Endothelial cell of umbilical vein (primary cell): ENCODE measurements around the gene DQX1. TPM values are rescaled to one million over a fixed set of nuclear protein-coding genes. Genes with fewer than 3 reads are reported as not detected.

Source experiments
- BruUV-seq: library from RNA; stranded (reverse); fragments of 400-500 nt; replicated peaks from 2 replicates; lab custom pipeline; 2021; lab: Mats Ljungman, UMichigan
- CTCF ChIA-PET: fragments of 300-600, 350-600 bp; sonication (Branson Sonifier 250); formaldehyde crosslinking; loops from one replicate; lab custom pipeline; 2021; ENCODE audit warnings: antibody characterized with exemption, inconsistent platforms; lab: Charles Lee
- POLR2A ChIA-PET: fragments of 300-600, 350-600 bp; sonication (Branson Sonifier 250); formaldehyde crosslinking; loops from one replicate; lab custom pipeline; 2021; ENCODE audit warnings: antibody characterized with exemption, inconsistent platforms; lab: Charles Lee
- DNase-seq: peaks from one replicate; pipeline ENCODE4 v3.0.0-alpha.2; 2011; ENCODE audit warnings: low read depth, low spot score
- FAIRE-seq: peaks from 2 replicates; lab custom pipeline; 2011; peaks lifted over from hg19 to GRCh38; lab: Jason Lieb, UNC
- H2AFZ ChIP-seq: 2 replicates; pipeline ENCODE4 v1.6.0; 2012; ENCODE audit warnings: low read depth, low read length, control low read depth, inconsistent platforms
- H3K27ac ChIP-seq: 2 replicates; pipeline ENCODE4 v1.5.1; 2011; ENCODE audit warnings: low read depth, mild to moderate bottlenecking, control low read depth, low read length, moderate library complexity; ENCODE audit not compliant: insufficient read depth
- H3K27me3 ChIP-seq, 2 experiments: 2 replicates each; pipeline versions ENCODE4 v1.6.0 to v1.6.1; 2011; ENCODE audit warnings: low read length in 2 of 2, mixed read lengths in 1 of 2; ENCODE audit not compliant: control insufficient read depth in 2 of 2, insufficient read depth in 2 of 2
- H3K36me3 ChIP-seq, 2 experiments: 2 replicates in 1 of 2; 3 replicates in 1 of 2; pipeline ENCODE4 v1.5.1; 2011; ENCODE audit warnings: low read length in 2 of 2, mild to moderate bottlenecking in 1 of 2, moderate library complexity in 1 of 2; ENCODE audit not compliant: control insufficient read depth in 2 of 2, insufficient read depth in 2 of 2; ENCODE audit errors: extremely low read depth in 1 of 2
- H3K4me1 ChIP-seq: 3 replicates; pipeline ENCODE4 v1.5.1; 2011; ENCODE audit warnings: mild to moderate bottlenecking, low read length; ENCODE audit not compliant: control insufficient read depth, insufficient read depth; ENCODE audit errors: extremely low read depth
- H3K4me2 ChIP-seq: 2 replicates; pipeline ENCODE4 v1.6.1; 2011; ENCODE audit warnings: low read length, control low read depth, mixed read lengths; ENCODE audit not compliant: insufficient read depth
- H3K4me3 ChIP-seq, 3 experiments: fragments of 200-600 bp in 1 of 3; sonication (generic), shearing (Covaris generic) in 1 of 3; replicated peaks in 1 of 3; 2 replicates each; pipeline ENCODE4 v1.5.1; 2011 to 2016; ENCODE audit warnings: control low read depth in 3 of 3, low read length in 3 of 3, mild to moderate bottlenecking in 2 of 3, inconsistent platforms in 1 of 3, low read depth in 1 of 3, moderate library complexity in 1 of 3; ENCODE audit not compliant: insufficient read depth in 1 of 3
- H3K79me2 ChIP-seq: 2 replicates; pipeline ENCODE4 v1.6.0; 2012; ENCODE audit warnings: low read length, inconsistent platforms; ENCODE audit not compliant: control insufficient read depth, insufficient read depth
- H3K9ac ChIP-seq: replicated peaks from 2 replicates; pipeline ENCODE3; 2011; ENCODE audit warnings: low read length, control low read depth; ENCODE audit not compliant: insufficient read depth; ENCODE audit errors: extremely low read depth
- H3K9me1 ChIP-seq: replicated peaks from 3 replicates; pipeline ENCODE4 v1.6.0; 2011; ENCODE audit warnings: mild to moderate bottlenecking, low read length; ENCODE audit not compliant: control insufficient read depth, insufficient read depth; ENCODE audit errors: extremely low read depth
- H3K9me3 ChIP-seq: replicated peaks from 2 replicates; pipeline ENCODE4 v1.5.1; 2012; ENCODE audit warnings: low read length, inconsistent platforms; ENCODE audit not compliant: control insufficient read depth, insufficient read depth
- H4K20me1 ChIP-seq: replicated peaks from 2 replicates; pipeline ENCODE3; 2011; ENCODE audit warnings: mild to moderate bottlenecking, low read length; ENCODE audit not compliant: control insufficient read depth, insufficient read depth; ENCODE audit errors: extremely low read depth
- CTCF ChIP-seq, 2 donors: IDR thresholded peaks; 1 replicate in 1 of 2; 2 replicates in 1 of 2; pipeline ENCODE4 v1.5.1; 2011; ENCODE audit warnings: low read length in 2 of 2, mild to moderate bottlenecking in 2 of 2, moderate library complexity in 2 of 2, control low read depth in 1 of 2, inconsistent platforms in 1 of 2, low read depth in 1 of 2; ENCODE audit not compliant: insufficient read depth in 1 of 2; ENCODE audit errors: extremely low read depth in 1 of 2
- EZH2 ChIP-seq: IDR thresholded peaks from 2 replicates; pipeline ENCODE4 v1.6.1; 2012; ENCODE audit warnings: borderline replicate concordance, low read depth, mild to moderate bottlenecking, moderate library complexity, low read length, inconsistent platforms; ENCODE audit not compliant: severe bottlenecking
- FOS ChIP-seq: IDR thresholded peaks from 2 replicates; pipeline ENCODE4 v1.6.1; 2011; ENCODE audit warnings: mild to moderate bottlenecking, low read length, moderate library complexity, borderline replicate concordance; ENCODE audit not compliant: insufficient read depth
- GATA2 ChIP-seq: IDR thresholded peaks from 2 replicates; pipeline ENCODE4 v1.7.0; 2011; ENCODE audit warnings: low read depth, mild to moderate bottlenecking, moderate library complexity, mixed read lengths, low read length; ENCODE audit not compliant: insufficient read length, insufficient read depth
- JUN ChIP-seq: IDR thresholded peaks from 2 replicates; pipeline ENCODE4 v1.6.1; 2011; ENCODE audit warnings: borderline replicate concordance, low read depth; ENCODE audit not compliant: insufficient read length, insufficient read depth
- MAX ChIP-seq: IDR thresholded peaks from 2 replicates; pipeline ENCODE4 v1.6.1; 2011; ENCODE audit not compliant: insufficient read depth, insufficient read length
- MYC ChIP-seq: IDR thresholded peaks from one replicate; pipeline ENCODE4 v1.6.1; 2011; ENCODE audit warnings: mild to moderate bottlenecking, low read depth, low read length
- POLR2A ChIP-seq: IDR thresholded peaks from 2 replicates; pipeline ENCODE4 v1.6.1; 2012; ENCODE audit warnings: low read depth, mild to moderate bottlenecking, control low read depth, low read length
- POLR2AphosphoS5 ChIP-seq: IDR thresholded peaks from 2 replicates; pipeline ENCODE4 v1.6.1; 2012; ENCODE audit warnings: low read depth, mild to moderate bottlenecking, control low read depth, low read length, moderate library complexity; ENCODE audit not compliant: insufficient read depth
- dilution Hi-C: fragments of 300-500 bp; cut with MboI; formaldehyde crosslinking; loops from one replicate; pipeline ENCODE4 v1.15.0; 2019; ENCODE audit warnings: low sequenced_read_pairs; ENCODE audit not compliant: extremely low pct_ligation_motif_present
- intact Hi-C: fragments of 100-400 bp; cut with micrococcal nuclease; formaldehyde crosslinking; loops from one replicate; pipeline ENCODE4 v1.10.0; 2022
- polyA plus RNA-seq, 4 experiments: library from polyadenylated mRNA; depleted of rRNA in 3 of 4; stranded (reverse) in 3 of 4; unstranded in 1 of 4; fragments of >200 nt; gene quantifications; 2 replicates each; pipeline versions ENCODE4 v1.2.1 to v1.2.3, GENCODE V29; 2011 to 2012; ENCODE audit warnings: missing spikeins in 1 of 4
- total RNA-seq: library from RNA; stranded (reverse); gene quantifications from 2 replicates; pipeline ENCODE4 v1.2.3, GENCODE V29; 2021

Gene DQX1
- total and polyA plus RNA-seq, 2 donors (not counting 3 experiments of a cell fraction or from before 2014, with no cell fraction given), result 0.06 to 0.44 TPM

- Histone ChIP-seq H3K4me3 (no peak overlapping the region), H3K27me3 (peaks cover 0 to 2% of the 10 kb centered on the region in 2 experiments), H3K9me3 (no peaks in the 10 kb centered on the region), H3K4me2 (no peak overlapping the region), H3K36me3 (peaks cover 0 to 4% of the 10 kb centered on the region in 2 experiments), H4K20me1 (no peaks in the 10 kb centered on the region), H3K9ac (no peak overlapping the region), H2AFZ (no peak overlapping the region), H3K27ac (no peak overlapping the region), H3K9me1 (no peaks in the 10 kb centered on the region), H3K4me1 (peaks cover 7% of the 10 kb centered on the region), H3K79me2 (no peaks in the 10 kb centered on the region)
- dilution Hi-C loops, result no loop called here
- no TSS peak for BruUV-seq
- POLR2A ChIA-PET, result no interaction called here
- intact Hi-C loops, result no loop called here
- TF ChIP-seq JUN (no peak), EZH2 (no peak), MAX (no peak), FOS (no peak), CTCF (IDR thresholded peaks at IDR 0.05; ENCODE audit: extremely low read depth in 1 of 2, insufficient read depth in 1 of 2, low read depth in 1 of 2, low read length in 2 of 2) (no peak), POLR2A (no peak), GATA2 (no peak), MYC (no peak), POLR2AphosphoS5 (no peak)
- CTCF ChIA-PET, result interaction anchor here (1.9 kb wide), 2 partner anchors 30 to 32 kb away, joined by 5 to 6 read pairs; no protein-coding TSS in a partner anchor
- FAIRE-seq, result no peak
- no peak for DNase-seq
Observed at GRCh38 chr2:74556159-74556558, 30.1 kb upstream of the DQX1 start.
